DND-41 (cell line): ENCODE results near the gene TBC1D4.

Experiments used
- ATAC-seq: fragments of 200-7000 bp; cut with Tn5 transposase; 3 replicates; pipeline ENCODE4 v1.9.1; 2021; ENCODE audit warnings: low read depth; ENCODE audit not compliant: insufficient read depth
- DNase-seq: peaks from one replicate; pipeline ENCODE4 v3.0.0-alpha.2; 2020
- H2AFZ ChIP-seq: 2 replicates; pipeline ENCODE4 v1.6.0; 2012; ENCODE audit warnings: low read depth, low read length
- H3K27ac ChIP-seq: 2 replicates; pipeline ENCODE4 v1.5.1; 2012; ENCODE audit warnings: low read length, inconsistent platforms
- H3K27me3 ChIP-seq: fragments of 200-600 bp; sonication (generic); 2 replicates; pipeline ENCODE4 v1.6.0; 2012; ENCODE audit warnings: low read length, mild to moderate bottlenecking, inconsistent platforms; ENCODE audit not compliant: insufficient read depth, poor library complexity
- H3K36me3 ChIP-seq: 2 replicates; pipeline ENCODE4 v1.5.1; 2012; ENCODE audit warnings: low read length, inconsistent platforms; ENCODE audit not compliant: insufficient read depth
- H3K4me1 ChIP-seq: 2 replicates; pipeline ENCODE4 v1.5.1; 2012; ENCODE audit warnings: mild to moderate bottlenecking, low read length; ENCODE audit not compliant: insufficient read depth
- H3K4me2 ChIP-seq: 2 replicates; pipeline ENCODE4 v1.6.0; 2012; ENCODE audit warnings: mild to moderate bottlenecking, moderate library complexity, low read length, inconsistent platforms; ENCODE audit not compliant: insufficient read depth
- H3K4me3 ChIP-seq, 2 experiments: fragments of 200-600 bp in 1 of 2; shearing (Covaris generic) in 1 of 2; 2 replicates each; pipeline ENCODE4 v1.5.1; 2012 to 2016; ENCODE audit warnings: inconsistent platforms in 2 of 2, low read length in 2 of 2, mild to moderate bottlenecking in 2 of 2, low read depth in 1 of 2, moderate library complexity in 1 of 2
- H3K79me2 ChIP-seq: 2 replicates; pipeline ENCODE4 v1.6.0; 2012; ENCODE audit warnings: low read length, inconsistent platforms; ENCODE audit not compliant: insufficient read depth
- H3K9ac ChIP-seq: 2 replicates; pipeline ENCODE4 v1.6.0; 2012; ENCODE audit warnings: low read depth, mild to moderate bottlenecking, inconsistent platforms, low read length, moderate library complexity
- H3K9me3 ChIP-seq: 2 replicates; pipeline ENCODE4 v1.5.1; 2012; ENCODE audit warnings: low read length, moderate library complexity, mild to moderate bottlenecking, inconsistent platforms; ENCODE audit not compliant: insufficient read depth, severe bottlenecking
- H4K20me1 ChIP-seq: 2 replicates; pipeline ENCODE4 v1.6.0; 2012; ENCODE audit warnings: low read length; ENCODE audit not compliant: insufficient read depth
- EZH2 ChIP-seq: IDR thresholded peaks from 3 replicates; pipeline ENCODE4 v1.6.1; 2012; ENCODE audit warnings: borderline replicate concordance, low read depth, mild to moderate bottlenecking, moderate library complexity, low read length, inconsistent platforms; ENCODE audit not compliant: severe bottlenecking
- TF ChIP-seq, protein P1 (sequence below): IDR thresholded peaks from 2 replicates; pipeline ENCODE4 v1.5.1; 2012; ENCODE audit warnings: borderline replicate concordance, low read length, moderate library complexity, mild to moderate bottlenecking; ENCODE audit not compliant: poor library complexity, severe bottlenecking; ENCODE audit errors: extremely low read depth

TBC1D4 gene, protein sequence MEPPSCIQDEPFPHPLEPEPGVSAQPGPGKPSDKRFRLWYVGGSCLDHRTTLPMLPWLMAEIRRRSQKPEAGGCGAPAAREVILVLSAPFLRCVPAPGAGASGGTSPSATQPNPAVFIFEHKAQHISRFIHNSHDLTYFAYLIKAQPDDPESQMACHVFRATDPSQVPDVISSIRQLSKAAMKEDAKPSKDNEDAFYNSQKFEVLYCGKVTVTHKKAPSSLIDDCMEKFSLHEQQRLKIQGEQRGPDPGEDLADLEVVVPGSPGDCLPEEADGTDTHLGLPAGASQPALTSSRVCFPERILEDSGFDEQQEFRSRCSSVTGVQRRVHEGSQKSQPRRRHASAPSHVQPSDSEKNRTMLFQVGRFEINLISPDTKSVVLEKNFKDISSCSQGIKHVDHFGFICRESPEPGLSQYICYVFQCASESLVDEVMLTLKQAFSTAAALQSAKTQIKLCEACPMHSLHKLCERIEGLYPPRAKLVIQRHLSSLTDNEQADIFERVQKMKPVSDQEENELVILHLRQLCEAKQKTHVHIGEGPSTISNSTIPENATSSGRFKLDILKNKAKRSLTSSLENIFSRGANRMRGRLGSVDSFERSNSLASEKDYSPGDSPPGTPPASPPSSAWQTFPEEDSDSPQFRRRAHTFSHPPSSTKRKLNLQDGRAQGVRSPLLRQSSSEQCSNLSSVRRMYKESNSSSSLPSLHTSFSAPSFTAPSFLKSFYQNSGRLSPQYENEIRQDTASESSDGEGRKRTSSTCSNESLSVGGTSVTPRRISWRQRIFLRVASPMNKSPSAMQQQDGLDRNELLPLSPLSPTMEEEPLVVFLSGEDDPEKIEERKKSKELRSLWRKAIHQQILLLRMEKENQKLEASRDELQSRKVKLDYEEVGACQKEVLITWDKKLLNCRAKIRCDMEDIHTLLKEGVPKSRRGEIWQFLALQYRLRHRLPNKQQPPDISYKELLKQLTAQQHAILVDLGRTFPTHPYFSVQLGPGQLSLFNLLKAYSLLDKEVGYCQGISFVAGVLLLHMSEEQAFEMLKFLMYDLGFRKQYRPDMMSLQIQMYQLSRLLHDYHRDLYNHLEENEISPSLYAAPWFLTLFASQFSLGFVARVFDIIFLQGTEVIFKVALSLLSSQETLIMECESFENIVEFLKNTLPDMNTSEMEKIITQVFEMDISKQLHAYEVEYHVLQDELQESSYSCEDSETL (N-terminal part only)

DNA sequence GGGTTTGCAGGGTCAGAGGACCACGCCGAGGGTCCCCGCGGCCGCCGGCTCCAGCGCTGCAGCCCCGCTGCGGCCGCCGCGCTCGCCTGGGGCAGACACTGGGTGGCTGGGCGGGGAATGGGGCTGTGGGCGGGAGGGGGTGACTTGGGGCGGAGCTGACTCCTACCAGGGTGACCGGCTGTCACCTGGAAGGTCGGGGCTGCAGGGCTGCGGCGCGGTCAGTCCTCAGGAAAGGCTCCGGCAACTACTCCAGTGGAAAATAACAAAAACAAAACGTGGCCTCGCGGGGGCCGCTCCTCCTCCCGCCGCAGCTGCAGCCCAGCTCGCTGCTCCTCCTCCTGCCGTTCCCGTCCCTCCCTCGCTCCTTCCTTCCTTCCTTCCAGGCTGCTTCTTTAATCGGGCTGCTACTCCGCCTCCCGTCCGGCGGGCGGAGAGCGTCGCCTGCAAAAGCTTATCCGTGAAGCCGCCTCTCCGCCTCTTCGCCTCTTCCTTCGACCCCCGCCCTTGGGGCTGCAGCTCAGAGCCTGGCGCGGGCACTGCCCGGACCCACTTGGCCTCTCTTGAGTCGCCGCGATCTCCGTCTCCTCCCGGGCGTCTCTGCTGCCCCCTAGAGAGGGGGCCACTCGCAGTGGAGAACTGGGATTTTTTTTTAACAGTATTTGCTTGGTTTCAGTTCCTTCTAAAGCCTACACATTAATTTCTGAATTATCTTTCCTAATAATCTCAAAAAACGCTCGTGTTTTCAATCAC is at the start of gene TBC1D4:
Gene TBC1D4 (minus strand): TSS at position 100 of the 750 bp plus-strand sequence. CDS start 402 bp downstream, outside the sequence.
- peak; percentile 89 for ATAC-seq
- H3K4me3 ChIP-seq: peak within 1 kb of the TSS; percentile 66 to 87; a peak in 3 of 4 replicates
- peak within 1 kb of the TSS; percentile 82 for H2AFZ ChIP-seq
- no peaks in the 10 kb centered on the region for H3K79me2 ChIP-seq
- H3K36me3 ChIP-seq: no peaks in the 10 kb centered on the region
- no peaks in the 10 kb centered on the region for H3K9me3 ChIP-seq
- TF ChIP-seq, protein P1, sequence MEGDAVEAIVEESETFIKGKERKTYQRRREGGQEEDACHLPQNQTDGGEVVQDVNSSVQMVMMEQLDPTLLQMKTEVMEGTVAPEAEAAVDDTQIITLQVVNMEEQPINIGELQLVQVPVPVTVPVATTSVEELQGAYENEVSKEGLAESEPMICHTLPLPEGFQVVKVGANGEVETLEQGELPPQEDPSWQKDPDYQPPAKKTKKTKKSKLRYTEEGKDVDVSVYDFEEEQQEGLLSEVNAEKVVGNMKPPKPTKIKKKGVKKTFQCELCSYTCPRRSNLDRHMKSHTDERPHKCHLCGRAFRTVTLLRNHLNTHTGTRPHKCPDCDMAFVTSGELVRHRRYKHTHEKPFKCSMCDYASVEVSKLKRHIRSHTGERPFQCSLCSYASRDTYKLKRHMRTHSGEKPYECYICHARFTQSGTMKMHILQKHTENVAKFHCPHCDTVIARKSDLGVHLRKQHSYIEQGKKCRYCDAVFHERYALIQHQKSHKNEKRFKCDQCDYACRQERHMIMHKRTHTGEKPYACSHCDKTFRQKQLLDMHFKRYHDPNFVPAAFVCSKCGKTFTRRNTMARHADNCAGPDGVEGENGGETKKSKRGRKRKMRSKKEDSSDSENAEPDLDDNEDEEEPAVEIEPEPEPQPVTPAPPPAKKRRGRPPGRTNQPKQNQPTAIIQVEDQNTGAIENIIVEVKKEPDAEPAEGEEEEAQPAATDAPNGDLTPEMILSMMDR: peak; percentile 73
- TF ChIP-seq EZH2: no peak
- peaks cover 16% of the 10 kb centered on the region for H3K4me1 ChIP-seq
- peaks cover 28% of the 10 kb centered on the region for H3K27me3 ChIP-seq
- H4K20me1 ChIP-seq: no peaks in the 10 kb centered on the region
- peak; percentile 72 for DNase-seq
- H3K27ac ChIP-seq: peak within 1 kb of the TSS; percentile 57; the same call in 1 of the 2 replicates
- H3K4me2 ChIP-seq: peak within 1 kb of the TSS; percentile 95
- H3K9ac ChIP-seq: peak within 1 kb of the TSS; percentile 55

DNA sequence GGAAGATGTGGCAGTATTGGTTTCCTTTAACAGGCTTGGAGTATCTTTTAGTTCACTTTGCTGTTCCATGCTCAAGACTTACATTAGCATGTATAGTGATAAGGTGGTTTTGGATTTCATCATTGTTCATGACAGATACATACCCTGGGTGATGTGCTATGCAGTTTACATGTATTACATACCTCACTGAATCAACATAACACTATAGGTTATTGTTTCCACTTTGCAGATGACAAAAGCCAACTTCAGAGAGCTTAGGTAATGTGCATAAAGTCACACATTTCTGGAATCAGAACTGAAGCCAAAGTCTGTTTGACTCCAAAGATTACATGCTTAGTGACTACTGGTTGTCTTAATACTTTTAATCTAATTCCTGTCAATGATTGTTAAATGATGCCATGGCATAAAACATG is 48.6 kb upstream of the TBC1D4 start:
- ATAC-seq: no peak
- no peak overlapping the region for H3K4me2 ChIP-seq

DNA sequence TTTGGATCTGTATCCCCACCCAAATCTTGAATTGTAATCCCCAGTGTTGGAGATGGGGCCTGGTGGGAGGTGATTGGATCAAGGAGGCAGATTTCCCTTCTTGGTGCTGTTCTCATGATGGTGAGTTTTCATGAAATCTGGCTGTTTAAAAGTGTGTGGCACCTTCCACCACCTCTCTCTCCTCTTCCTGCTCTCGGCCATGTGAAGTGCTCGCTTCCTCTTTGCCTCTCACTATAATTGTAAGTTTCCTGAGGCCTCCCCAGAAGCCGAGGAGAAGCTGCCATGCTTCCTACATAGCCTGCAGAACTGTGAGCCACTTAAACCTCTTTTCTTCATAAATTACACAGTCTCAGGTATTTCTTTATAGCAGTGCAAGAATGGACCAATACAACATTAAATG is 40.0 kb upstream of the TBC1D4 start:
- peaks cover 8% of the 10 kb centered on the region; the same call in 1 of the 2 replicates for H3K36me3 ChIP-seq
- H3K4me1 ChIP-seq: no peaks in the 10 kb centered on the region
- H3K4me3 ChIP-seq: no peak overlapping the region
- H3K27ac ChIP-seq: no peak overlapping the region
- ATAC-seq (no peak), DNase-seq (no peak)
- H3K27me3 ChIP-seq: no peaks in the 10 kb centered on the region
- no peaks in the 10 kb centered on the region for H4K20me1 ChIP-seq
- no peak overlapping the region for H2AFZ ChIP-seq
- TF ChIP-seq EZH2: no peak
- TF ChIP-seq, protein P1: no peak
- no peak overlapping the region for H3K9ac ChIP-seq
- no peaks in the 10 kb centered on the region for H3K9me3 ChIP-seq
- no peaks in the 10 kb centered on the region for H3K79me2 ChIP-seq
- no peak overlapping the region for H3K4me2 ChIP-seq

More for the DNA sequence above, 48.6 kb upstream of the TBC1D4 start:
- Histone ChIP-seq H3K27ac (no peak overlapping the region), H3K79me2 (peaks cover 6% of the 10 kb centered on the region; the same call in 1 of the 2 replicates), H3K9ac (no peak overlapping the region), H4K20me1 (peaks cover 5% of the 10 kb centered on the region), H3K36me3 (peaks cover 34% of the 10 kb centered on the region), H3K27me3 (no peaks in the 10 kb centered on the region), H2AFZ (no peak overlapping the region), H3K4me1 (peaks cover 8% of the 10 kb centered on the region; the same call in 1 of the 2 replicates), H3K9me3 (no peaks in the 10 kb centered on the region), H3K4me3 (no peak overlapping the region)
- DNase-seq: no peak
- TF ChIP-seq, protein P1: no peak
- no peak for TF ChIP-seq EZH2
